CMK (cell line): Measurements from ENCODE around the gene S100A12.

Source experiments
- DNase-seq: peaks from one replicate; pipeline ENCODE4 v3.0.0-alpha.2; 2010; ENCODE audit warnings: low read depth

The S100A12 gene

GRCh38 chr1:153397051-153397923 lies 21.9 kb upstream of the S100A12 start:
- no peak for DNase-seq

GRCh38 chr1:153396461-153396860 lies 21.0 kb upstream of the S100A12 start:
- DNase-seq = no peak

- no peak for DNase-seq
Measured at GRCh38 chr1:153395776-153396175, 20.4 kb upstream of the S100A12 start.

GRCh38 chr1:153395136-153395685 lies 19.8 kb upstream of the S100A12 start:
- no peak for DNase-seq

- DNase-seq = no peak
Measured at GRCh38 chr1:153394391-153394790, 19.0 kb upstream of the S100A12 start.

- DNase-seq = no peak
Measured at GRCh38 chr1:153393926-153394325, 18.5 kb upstream of the S100A12 start.

GRCh38 chr1:153392822-153393221 lies 17.4 kb upstream of the S100A12 start:
- no peak for DNase-seq

- no peak for DNase-seq
Measured at GRCh38 chr1:153392258-153392657, 16.8 kb upstream of the S100A12 start.

- DNase-seq = no peak
Measured at GRCh38 chr1:153390938-153391710, 15.7 kb upstream of the S100A12 start, which contains the start of gene S100A8. Gene S100A8 (minus strand): TSS chr1:153391073. CDS start chr1:153390535, 538 bp downstream.

- DNase-seq = no peak
Measured at GRCh38 chr1:153389973-153390879, 14.8 kb upstream of the S100A12 start.

GRCh38 chr1:153389401-153389800 lies 14.0 kb upstream of the S100A12 start:
- DNase-seq = no peak

- no peak for DNase-seq
Measured at GRCh38 chr1:153387785-153388184, 12.4 kb upstream of the S100A12 start.

- DNase-seq = no peak
Measured at GRCh38 chr1:153387001-153387400, 11.6 kb upstream of the S100A12 start.

GRCh38 chr1:153386500-153386901 lies 11.1 kb upstream of the S100A12 start:
- DNase-seq = no peak

- no peak for DNase-seq
Measured at GRCh38 chr1:153384958-153385580, 9.6 kb upstream of the S100A12 start.

- DNase-seq = no peak
Measured at GRCh38 chr1:153380711-153381110, 5.3 kb upstream of the S100A12 start.

GRCh38 chr1:153379591-153379990 lies 4.2 kb upstream of the S100A12 start:
- DNase-seq = no peak

GRCh38 chr1:153374071-153374470 lies 1.4 kb downstream of the S100A12 start:
- DNase-seq = no peak

- no peak for DNase-seq
Measured at GRCh38 chr1:153372571-153372970, 2.9 kb downstream of the S100A12 start.

GRCh38 chr1:153371231-153371630 lies 4.2 kb downstream of the S100A12 start:
- DNase-seq = no peak

GRCh38 chr1:153370146-153370545 lies 5.3 kb downstream of the S100A12 start:
- DNase-seq = no peak
